Measurements from ENCODE around the gene BDNF. TPM values are rescaled to one million over a fixed set of nuclear protein-coding genes. Genes with fewer than 3 reads are reported as not detected.

BDNF gene
- total RNA-seq, 2 experiments from 2014 or later = not detected

DNA sequence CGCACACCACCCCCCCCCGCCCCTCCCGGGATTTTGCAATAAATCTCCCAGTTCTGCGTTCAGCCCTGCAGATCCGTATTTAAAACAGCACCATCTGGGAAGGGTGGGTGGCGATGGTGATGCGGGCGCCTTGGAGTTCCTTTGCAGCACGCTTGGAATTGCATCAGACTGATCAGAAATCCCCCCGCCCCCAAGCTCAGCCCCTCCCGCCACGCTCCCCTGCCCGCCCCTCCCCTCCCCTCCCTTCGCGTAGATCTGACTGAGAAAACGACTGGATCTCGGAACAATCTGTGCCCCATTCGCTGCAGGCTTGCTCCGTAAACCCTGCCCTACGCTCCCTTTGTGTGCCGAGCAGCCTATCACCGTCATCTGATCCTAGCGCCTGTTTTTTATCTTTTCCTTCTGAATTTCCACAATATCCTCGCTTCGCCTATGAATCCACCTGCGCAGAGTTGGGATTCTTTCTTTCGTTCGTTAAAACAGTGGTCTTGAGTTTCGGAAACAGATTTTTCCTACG, 18.1 kb upstream of the BDNF start:
- Mint-ChIP-seq H3K36me3 (ENCODE audit: low read depth) (peaks cover 7% of the 10 kb centered on the region), H3K4me1 (no peaks in the 10 kb centered on the region), H3K9me3 (peaks cover 6% of the 10 kb centered on the region), H3K27ac (no peak overlapping the region), H3K27me3 (peaks cover 49% of the 10 kb centered on the region), H3K4me3 (no peak overlapping the region)
- CTCF ChIA-PET = no interaction called here
- no peak for DNase-seq
- POLR2A ChIA-PET = no interaction called here

DNA sequence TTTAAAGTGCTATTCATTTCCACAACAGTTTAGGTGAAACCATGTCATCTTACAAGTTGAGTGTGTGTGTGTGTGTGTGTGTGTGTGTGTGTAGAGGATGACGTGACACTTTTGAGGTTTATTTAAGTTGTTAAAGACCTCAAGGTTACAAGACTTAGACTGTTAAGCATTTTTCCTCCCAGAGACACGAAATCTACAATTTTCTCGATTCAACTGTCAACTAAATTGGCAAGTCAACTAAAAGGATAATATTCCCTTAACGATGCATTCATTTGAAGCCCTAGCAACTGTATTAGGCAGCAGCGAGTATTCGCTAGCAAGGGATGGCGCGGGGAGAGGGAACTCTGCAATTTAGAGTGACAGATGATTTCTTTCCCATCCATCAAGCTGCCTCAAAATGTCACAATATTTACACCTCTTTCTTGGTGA, 17.6 kb upstream of the BDNF start:
- no peak for DNase-seq
- ChIA-PET POLR2A (no interaction called here), CTCF (interaction anchor here (0.8 to 1.7 kb wide), 2 partner anchors 11 to 19 kb away, joined by 3 to 6 read pairs; no protein-coding TSS in a partner anchor)
- Mint-ChIP-seq H3K27me3 (peaks cover 43% of the 10 kb centered on the region), H3K9me3 (peaks cover 6% of the 10 kb centered on the region), H3K4me1 (no peaks in the 10 kb centered on the region), H3K27ac (no peak overlapping the region), H3K36me3 (ENCODE audit: low read depth) (peaks cover 7% of the 10 kb centered on the region), H3K4me3 (no peak overlapping the region)

GRCh38 chr11:27717377-27717776, 17.1 kb upstream of the BDNF start:
- Mint-ChIP-seq H3K4me3 (no peak overlapping the region), H3K9me3 (peaks cover 6% of the 10 kb centered on the region), H3K36me3 (ENCODE audit: low read depth) (peaks cover 7% of the 10 kb centered on the region), H3K27me3 (peaks cover 42% of the 10 kb centered on the region), H3K27ac (no peak overlapping the region), H3K4me1 (no peaks in the 10 kb centered on the region)
- no peak for DNase-seq
- ChIA-PET POLR2A (no interaction called here), CTCF (interaction anchor here (0.8 to 1.7 kb wide), 3 partner anchors 11 to 19 kb away, joined by 3 to 6 read pairs (median 3); no protein-coding TSS in a partner anchor)

GRCh38 chr11:27716835-27717234, 16.6 kb upstream of the BDNF start:
- H3K27ac Mint-ChIP-seq = no peak overlapping the region
- CTCF ChIA-PET = interaction anchor here (1.4 to 1.9 kb wide), 3 partner anchors 10 to 18 kb away, joined by 3 to 6 read pairs (median 6); no protein-coding TSS in a partner anchor
- H3K4me3 Mint-ChIP-seq = no peak overlapping the region
- H3K36me3 Mint-ChIP-seq (ENCODE audit: low read depth) = peaks cover 7% of the 10 kb centered on the region
- POLR2A ChIA-PET = no interaction called here
- no peaks in the 10 kb centered on the region for H3K4me1 Mint-ChIP-seq
- no peak for DNase-seq
- H3K9me3 Mint-ChIP-seq = peaks cover 6% of the 10 kb centered on the region
- H3K27me3 Mint-ChIP-seq = peaks cover 38% of the 10 kb centered on the region

GRCh38 chr11:27716216-27716615, 16.0 kb upstream of the BDNF start:
- Mint-ChIP-seq H3K27me3 (peaks cover 32% of the 10 kb centered on the region), H3K4me1 (no peaks in the 10 kb centered on the region), H3K4me3 (no peak overlapping the region), H3K9me3 (peaks cover 4% of the 10 kb centered on the region), H3K36me3 (ENCODE audit: low read depth) (peaks cover 6% of the 10 kb centered on the region), H3K27ac (no peak overlapping the region)
- POLR2A ChIA-PET = no interaction called here
- no peak for DNase-seq
- CTCF ChIA-PET = interaction anchor here (1.4 to 1.9 kb wide), 3 partner anchors 10 to 18 kb away, joined by 3 to 6 read pairs (median 6); no protein-coding TSS in a partner anchor

GRCh38 chr11:27711725-27712124, 11.5 kb upstream of the BDNF start:
- no peaks in the 10 kb centered on the region for H3K36me3 Mint-ChIP-seq (ENCODE audit: low read depth)
- H3K27me3 Mint-ChIP-seq = peaks cover 2% of the 10 kb centered on the region
- H3K4me3 Mint-ChIP-seq = no peak overlapping the region
- no peaks in the 10 kb centered on the region for H3K4me1 Mint-ChIP-seq
- ChIA-PET CTCF (interaction anchor here (1.2 to 1.5 kb wide), 2 partner anchors 10 to 13 kb away, joined by 3 to 5 read pairs; no protein-coding TSS in a partner anchor), POLR2A (no interaction called here)
- no peak overlapping the region for H3K27ac Mint-ChIP-seq
- H3K9me3 Mint-ChIP-seq = no peaks in the 10 kb centered on the region
- DNase-seq = no peak

- POLR2A ChIA-PET = no interaction called here
- no peak for DNase-seq
- H3K27ac Mint-ChIP-seq = no peak overlapping the region
- no peaks in the 10 kb centered on the region for H3K4me1 Mint-ChIP-seq
- H3K9me3 Mint-ChIP-seq = no peaks in the 10 kb centered on the region
- peaks cover 3% of the 10 kb centered on the region for H3K27me3 Mint-ChIP-seq
- H3K4me3 Mint-ChIP-seq = no peak overlapping the region
- no peaks in the 10 kb centered on the region for H3K36me3 Mint-ChIP-seq (ENCODE audit: low read depth)
- CTCF ChIA-PET = interaction anchor here (0.8 to 1.5 kb wide), 3 partner anchors 11 to 14 kb away, joined by 3 to 5 read pairs (median 3); no protein-coding TSS in a partner anchor
These were observed 10.3 kb upstream of the BDNF start for GRCh38 chr11:27710536-27710935.

- H3K27ac Mint-ChIP-seq = no peak overlapping the region
- POLR2A ChIA-PET = no interaction called here
- no peaks in the 10 kb centered on the region for H3K9me3 Mint-ChIP-seq
- CTCF ChIA-PET = no interaction called here
- peaks cover 10% of the 10 kb centered on the region for H3K27me3 Mint-ChIP-seq
- DNase-seq = no peak
- no peak overlapping the region for H3K4me3 Mint-ChIP-seq
- no peaks in the 10 kb centered on the region for H3K36me3 Mint-ChIP-seq (ENCODE audit: low read depth)
- no peaks in the 10 kb centered on the region for H3K4me1 Mint-ChIP-seq
These were observed 7.4 kb upstream of the BDNF start for GRCh38 chr11:27707676-27708075.

GRCh38 chr11:27705873-27706820, 5.9 kb upstream of the BDNF start:
- ChIA-PET CTCF (interaction anchor here (1.8 kb wide), 1 partner anchor 11 kb away, joined by 6 read pairs; no protein-coding TSS in a partner anchor), POLR2A (no interaction called here)
- no peak for DNase-seq
- Mint-ChIP-seq H3K27me3 (peaks cover 24% of the 10 kb centered on the region), H3K36me3 (ENCODE audit: low read depth) (no peaks in the 10 kb centered on the region), H3K27ac (no peak overlapping the region), H3K4me1 (peaks cover 5% of the 10 kb centered on the region), H3K4me3 (no peak overlapping the region), H3K9me3 (no peaks in the 10 kb centered on the region)

DNA sequence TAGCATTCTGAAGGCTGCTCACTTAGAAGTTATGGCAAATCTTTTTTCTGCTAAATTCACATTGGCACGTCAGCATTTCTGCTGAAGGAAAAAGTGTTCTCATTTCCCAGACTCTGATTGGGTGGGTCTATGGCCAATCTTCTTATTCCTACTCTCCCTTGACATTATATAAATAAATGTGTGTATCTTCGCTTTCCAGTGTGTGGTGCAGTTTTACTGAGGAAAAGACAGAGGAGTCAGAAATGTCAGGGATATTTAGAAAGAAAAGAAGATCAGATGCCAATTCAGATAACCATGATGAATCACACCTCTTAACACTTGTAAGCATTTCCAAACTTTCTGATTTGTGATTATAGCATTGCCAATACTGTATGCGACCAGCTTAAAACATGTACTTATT, 3.2 kb upstream of the BDNF start:
- Mint-ChIP-seq H3K27me3 (peaks cover 44% of the 10 kb centered on the region), H3K4me1 (peaks cover 19% of the 10 kb centered on the region), H3K36me3 (ENCODE audit: low read depth) (peaks cover 2% of the 10 kb centered on the region), H3K27ac (no peak overlapping the region), H3K4me3 (no peak overlapping the region), H3K9me3 (no peaks in the 10 kb centered on the region)
- POLR2A ChIA-PET = no interaction called here
- CTCF ChIA-PET = no interaction called here
- DNase-seq = no peak

- Mint-ChIP-seq H3K27me3 (peaks cover 48% of the 10 kb centered on the region), H3K4me3 (no peak overlapping the region), H3K27ac (no peak overlapping the region), H3K4me1 (peaks cover 19% of the 10 kb centered on the region), H3K36me3 (ENCODE audit: low read depth) (peaks cover 2% of the 10 kb centered on the region), H3K9me3 (no peaks in the 10 kb centered on the region)
- CTCF ChIA-PET = no interaction called here
- no peak for DNase-seq
- POLR2A ChIA-PET = interaction anchor here (0.7 kb wide), 1 partner anchor 247 kb away, joined by 3 read pairs; no protein-coding TSS in a partner anchor
These were observed 2.6 kb upstream of the BDNF start for GRCh38 chr11:27702811-27703210.

GRCh38 chr11:27701355-27702105, 1.3 kb upstream of the BDNF start:
- Mint-ChIP-seq H3K27ac (no peak overlapping the region), H3K4me1 (peaks cover 19% of the 10 kb centered on the region), H3K27me3 (peaks cover 58% of the 10 kb centered on the region), H3K9me3 (no peaks in the 10 kb centered on the region), H3K4me3 (peak overlapping the region; percentile 50), H3K36me3 (ENCODE audit: low read depth) (peaks cover 2% of the 10 kb centered on the region)
- ChIA-PET CTCF (no interaction called here), POLR2A (no interaction called here)
- no peak for DNase-seq

DNA sequence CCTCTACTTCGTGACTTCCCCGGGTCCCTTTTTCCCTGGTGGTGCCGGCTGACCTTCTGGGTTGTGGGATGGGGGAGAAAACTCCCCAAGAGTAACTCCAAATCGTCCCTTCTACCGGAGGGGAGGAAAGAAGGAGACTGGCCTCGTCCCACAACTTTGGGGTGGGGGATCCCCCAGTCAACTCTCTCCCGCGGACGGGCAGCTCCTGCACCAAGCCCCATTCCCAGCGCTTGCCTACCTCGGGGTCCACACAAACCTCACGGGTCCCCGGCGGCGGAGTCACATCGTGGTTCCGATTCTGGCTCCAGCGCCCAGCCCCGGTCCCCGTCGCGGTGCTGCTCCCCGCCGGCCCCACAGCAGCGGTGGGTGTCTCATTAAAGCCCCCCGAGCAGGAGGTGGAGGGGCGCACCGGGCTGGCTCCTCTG, 317 bp downstream of the BDNF start:
- Mint-ChIP-seq H3K9me3 (no peaks in the 10 kb centered on the region), H3K36me3 (ENCODE audit: low read depth) (peaks cover 2% of the 10 kb centered on the region), H3K27me3 (peaks cover 65% of the 10 kb centered on the region), H3K4me1 (peaks cover 19% of the 10 kb centered on the region), H3K4me3 (no peak overlapping the region), H3K27ac (no peak overlapping the region)
- no peak for DNase-seq
- POLR2A ChIA-PET = no interaction called here
- CTCF ChIA-PET = interaction anchor here (1.1 to 1.7 kb wide), 3 partner anchors 66 to 998 kb away, joined by 3 to 31 read pairs (median 5); no protein-coding TSS in a partner anchor
